GM18861 (cell line): ENCODE data around the gene FAM32A.
A peak's percentile ranks its signal among the peaks of the same experiment; 100 is the strongest.
"Not testable (repeated sequence)": the region's sequence is repeated elsewhere in the genome, so short reads cannot be mapped to it uniquely, and the experiment has no call there.

Source experiments
- ATAC-seq: cut with Tn5 transposase; IDR thresholded peaks from one replicate; pipeline ENCODE4 v1.9.1; 2021; ENCODE audit not compliant: unreplicated experiment

Gene FAM32A

GRCh38 chr19:16164222-16164890, 20.9 kb upstream of the FAM32A start:
- no peak for ATAC-seq

GRCh38 chr19:16166417-16166816, 18.8 kb upstream of the FAM32A start:
- ATAC-seq, result no peak

GRCh38 chr19:16167055-16167454, 18.2 kb upstream of the FAM32A start:
- no peak for ATAC-seq

GRCh38 chr19:16168465-16169081, 16.6 kb upstream of the FAM32A start:
- no peak for ATAC-seq

GRCh38 chr19:16170134-16170533, 15.1 kb upstream of the FAM32A start:
- ATAC-seq, result no peak

GRCh38 chr19:16175954-16176353, 9.3 kb upstream of the FAM32A start:
- no peak for ATAC-seq

- not testable (repeated sequence) for ATAC-seq
Observed at GRCh38 chr19:16178866-16179265, 6.3 kb upstream of the FAM32A start.

GRCh38 chr19:16180611-16181010, 4.6 kb upstream of the FAM32A start:
- ATAC-seq, result no peak

- no peak for ATAC-seq
Observed at GRCh38 chr19:16184665-16185122, 516 bp upstream of the FAM32A start.

GRCh38 chr19:16185768-16186123, 536 bp downstream of the FAM32A start:
- no peak for ATAC-seq

GRCh38 chr19:16188521-16188920, 3.3 kb downstream of the FAM32A start:
- ATAC-seq, result no peak

GRCh38 chr19:16190198-16190597, 5.0 kb downstream of the FAM32A start:
- ATAC-seq, result no peak

GRCh38 chr19:16190736-16191135, 5.5 kb downstream of the FAM32A start:
- no peak for ATAC-seq

- no peak for ATAC-seq
Observed at GRCh38 chr19:16191216-16191908, 6.2 kb downstream of the FAM32A start.

GRCh38 chr19:16193466-16193865, 8.3 kb downstream of the FAM32A start:
- no peak for ATAC-seq

GRCh38 chr19:16197188-16197621, 12.0 kb downstream of the FAM32A start:
- ATAC-seq, result no peak

- ATAC-seq, result peak; percentile 81
Observed at GRCh38 chr19:16197622-16198369, 12.6 kb downstream of the FAM32A start, which contains the start of gene AP1M1. Gene AP1M1 (plus strand): TSS chr19:16197911. CDS start chr19:16198027, 116 bp downstream.

- ATAC-seq, result peak; percentile 15
Observed at GRCh38 chr19:16198370-16198651, 13.1 kb downstream of the FAM32A start.

- ATAC-seq, result no peak
Observed at GRCh38 chr19:16199275-16199932, 14.2 kb downstream of the FAM32A start.

GRCh38 chr19:16200038-16201010, 15.1 kb downstream of the FAM32A start:
- no peak for ATAC-seq
